ENCODE measurements around the gene EXOC1. TPM values are rescaled to one million over a fixed set of nuclear protein-coding genes. Genes with fewer than 3 reads are reported as not detected.

The EXOC1 gene
- total RNA-seq, 6 experiments from 2014 or later: 6.7 to 9.8 (median 9.2) TPM

- DNase-seq: no peak
- 45% methylated on average over 2 of the region's 2 CpGs for WGBS (ENCODE audit: insufficient coverage, low coverage, low lambda C conversion rate, missing lambda C conversion rate)
- H3K27ac ChIP-seq: no peak overlapping the region
- H3K9me3 ChIP-seq: no peaks in the 10 kb centered on the region
- TF ChIP-seq POLR2A (IDR thresholded peaks at IDR 0.05) (no peak), CTCF (IDR thresholded peaks at IDR 0.05) (no peak)
- ATAC-seq: no peak
- no peaks in the 10 kb centered on the region for H3K27me3 ChIP-seq
- H3K4me1 ChIP-seq: no peaks in the 10 kb centered on the region
- no peak overlapping the region for H3K4me3 ChIP-seq
- peaks cover 0 to 31% (median 3%) of the 10 kb centered on the region in 4 donors for H3K36me3 ChIP-seq
- intact Hi-C loops (cut with DNase I): no loop called here
These were observed 11.9 kb downstream of the EXOC1 start for GRCh38 chr4:55865228-55865806.

DNA sequence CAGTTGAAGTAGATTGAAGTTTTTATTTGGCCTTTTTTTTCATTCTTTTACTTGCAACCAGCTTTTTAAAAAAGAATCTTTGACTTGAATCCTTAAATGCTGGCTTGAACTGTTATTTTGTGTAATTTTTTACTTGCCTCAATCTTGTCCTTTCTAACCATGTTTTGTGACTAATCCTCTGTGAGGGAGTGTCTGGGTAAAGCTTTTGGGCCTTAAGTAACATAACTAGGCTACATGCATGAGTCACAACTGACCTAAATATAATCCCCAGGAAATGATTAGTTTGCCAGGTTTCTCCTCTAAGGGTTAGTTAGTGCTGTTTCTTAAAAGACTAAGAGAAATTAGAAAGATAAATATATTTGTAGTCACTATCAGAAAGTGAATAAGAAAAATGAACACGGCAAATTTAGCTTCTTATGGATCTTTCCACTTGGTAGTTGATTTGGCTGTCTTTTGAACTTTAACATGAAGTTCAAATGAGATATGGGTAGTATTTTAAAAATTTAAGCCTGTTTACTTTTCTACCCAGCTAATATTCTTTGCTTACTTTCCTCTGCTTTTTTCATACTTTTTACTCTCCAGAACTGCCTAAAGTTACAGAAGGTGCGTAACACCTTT is 13.0 kb downstream of the EXOC1 start:
- Histone ChIP-seq H3K36me3 (peaks cover 0 to 31% (median 7%) of the 10 kb centered on the region in 4 donors), H3K27ac (no peak overlapping the region), H3K27me3 (no peaks in the 10 kb centered on the region), H3K4me1 (no peaks in the 10 kb centered on the region), H3K4me3 (no peak overlapping the region), H3K9me3 (no peaks in the 10 kb centered on the region)
- 46% methylated on average over 2 of the region's 2 CpGs for WGBS (ENCODE audit: insufficient coverage, low coverage, low lambda C conversion rate, missing lambda C conversion rate)
- intact Hi-C loops (cut with DNase I): no loop called here
- TF ChIP-seq POLR2A (IDR thresholded peaks at IDR 0.05) (no peak), CTCF (IDR thresholded peaks at IDR 0.05) (no peak)
- DNase-seq: no peak
- ATAC-seq: peak; percentile 31 to 97 (median 51)

GRCh38 chr4:55866973-55867574 is 13.6 kb downstream of the EXOC1 start:
- Histone ChIP-seq H3K4me1 (no peaks in the 10 kb centered on the region), H3K9me3 (no peaks in the 10 kb centered on the region), H3K27ac (no peak overlapping the region), H3K36me3 (peaks cover 0 to 37% (median 10%) of the 10 kb centered on the region in 4 donors), H3K4me3 (no peak overlapping the region), H3K27me3 (no peaks in the 10 kb centered on the region)
- no peak for TF ChIP-seq POLR2A (IDR thresholded peaks at IDR 0.05)
- TF ChIP-seq CTCF (IDR thresholded peaks at IDR 0.05): peak; percentile 70 to 87 (median 87)
- 4% methylated on average over 4 of the region's 4 CpGs for WGBS (ENCODE audit: insufficient coverage, low coverage, low lambda C conversion rate, missing lambda C conversion rate)
- DNase-seq (no peak), ATAC-seq (peak; percentile 87 to 96 (median 88))
- intact Hi-C loops (cut with DNase I): no loop called here

DNA sequence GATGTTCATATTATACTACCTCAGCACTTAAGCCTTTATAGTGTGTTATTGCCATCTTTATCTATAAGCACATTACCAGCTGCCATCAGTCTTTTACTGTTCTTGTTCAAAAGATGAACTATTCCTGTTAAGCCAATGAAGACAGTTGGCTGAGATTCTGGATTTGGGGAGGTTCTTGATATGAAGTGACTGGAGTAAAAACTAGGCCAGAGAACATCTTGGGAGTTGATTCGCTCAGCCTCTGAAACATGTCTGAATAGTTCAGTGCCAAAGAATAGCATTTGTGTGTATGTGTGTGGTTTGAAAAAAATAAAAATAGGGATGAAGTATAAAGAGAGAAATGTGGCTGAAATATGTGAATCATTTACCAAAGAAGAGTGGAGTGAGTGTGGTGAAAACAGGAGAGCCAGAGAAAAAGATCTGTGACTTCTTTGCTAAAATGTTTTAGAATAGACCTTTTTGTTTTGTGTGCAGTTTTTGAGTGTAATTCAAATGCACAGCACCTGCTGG is 15.2 kb downstream of the EXOC1 start:
- ATAC-seq (no peak), DNase-seq (no peak)
- WGBS (ENCODE audit: insufficient coverage, low coverage, low lambda C conversion rate, missing lambda C conversion rate): 100% methylated on average over 1 of the region's 1 CpG
- Histone ChIP-seq H3K27me3 (no peaks in the 10 kb centered on the region), H3K4me3 (no peak overlapping the region), H3K36me3 (peaks cover 0 to 47% (median 13%) of the 10 kb centered on the region in 4 donors), H3K9me3 (no peaks in the 10 kb centered on the region), H3K27ac (no peak overlapping the region), H3K4me1 (no peaks in the 10 kb centered on the region)
- no peak for TF ChIP-seq POLR2A (IDR thresholded peaks at IDR 0.05)
- TF ChIP-seq CTCF (IDR thresholded peaks at IDR 0.05): no peak
- intact Hi-C loops (cut with DNase I): no loop called here
